ENCODE data around the gene CFAP251. TPM values are rescaled to one million over a fixed set of nuclear protein-coding genes. Genes with fewer than 3 reads are reported as not detected.

CFAP251 gene
- total and polyA plus RNA-seq, 10 of the 15 experiments (the other 5 are each of a cell fraction or from before 2014, with no cell fraction given) = 0.10 to 0.97 (median 0.64) TPM

DNA sequence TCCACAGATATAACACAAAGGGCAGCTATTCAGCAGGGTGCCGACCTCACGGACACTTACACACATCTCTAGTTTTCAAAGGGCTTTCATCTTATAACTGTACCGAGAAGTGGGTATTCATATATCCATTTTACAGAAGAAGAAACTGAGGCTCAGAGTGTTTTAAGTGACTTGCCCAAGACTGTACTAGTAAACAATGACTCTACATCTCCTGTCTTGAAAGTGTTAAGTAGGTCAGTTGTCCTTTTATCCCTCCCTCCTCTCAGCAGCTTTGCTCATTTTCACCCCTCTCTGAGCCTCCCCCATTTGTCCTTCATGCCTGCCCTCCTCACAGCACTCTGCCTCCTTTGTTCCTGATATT, 13.8 kb downstream of the CFAP251 start:
- Histone ChIP-seq H3K27ac (ENCODE audit: control insufficient read depth, insufficient read depth) (no peak overlapping the region), H2AFZ (ENCODE audit: control insufficient read depth, low read depth, low read length) (no peak overlapping the region), H3K9me3 (replicated peaks; ENCODE audit: control insufficient read depth, insufficient read depth, low read length) (no peaks in the 10 kb centered on the region; the same call in 2 of the 3 replicates), H3K79me2 (ENCODE audit: control insufficient read depth, insufficient read depth, low read length) (no peaks in the 10 kb centered on the region), H3K27me3 (replicated peaks in 1 of 2; ENCODE audit: control insufficient read depth in 2 of 2, insufficient read depth in 2 of 2, low read length in 1 of 2) (no peaks in the 10 kb centered on the region), H3K4me3 (no peak overlapping the region), H4K20me1 (ENCODE audit: control insufficient read depth, insufficient read depth) (no peaks in the 10 kb centered on the region; the same call in 1 of the 2 replicates), H3K4me2 (ENCODE audit: control insufficient read depth, insufficient read depth) (no peak overlapping the region), H3K9ac (ENCODE audit: control insufficient read depth, insufficient read depth, low read length) (no peak overlapping the region), H3K4me1 (ENCODE audit: control insufficient read depth, insufficient read depth, low read length) (peaks cover 9% of the 10 kb centered on the region), H3K36me3 (ENCODE audit: control insufficient read depth in 2 of 2, insufficient read depth in 2 of 2, low read length in 1 of 2) (no peaks in the 10 kb centered on the region)
- POLR2A ChIA-PET = no interaction called here
- no peak for DNase-seq (ENCODE audit: low read depth, low spot score)
- in situ Hi-C loops (cut with MboI) = no loop called here
- SMC1A ChIA-PET (ENCODE audit: uncharacterized antibody, unreplicated experiment) = no interaction called here
- RAD21 ChIA-PET (ENCODE audit: unreplicated experiment) = no interaction called here
- ATAC-seq = no peak
- 97% methylated on average over 3 of the region's 3 CpGs for WGBS (ENCODE audit: insufficient coverage, insufficient replicate concordance, low lambda C conversion rate, missing lambda C conversion rate)
- CTCF ChIA-PET = no interaction called here
- intact Hi-C loops (cut with micrococcal nuclease; ENCODE audit: unreplicated experiment) = no loop called here
- no peak for FAIRE-seq
- no peak for TF ChIP-seq JUND (IDR thresholded peaks at IDR 0.05; ENCODE audit: low read depth, low read length)
- TF ChIP-seq GATAD2B (conservative IDR thresholded peaks at IDR 0.05; ENCODE audit: low read depth) = no peak
- TF ChIP-seq ZNF24 (IDR thresholded peaks at IDR 0.05) = no peak
- TF ChIP-seq, protein P1, sequence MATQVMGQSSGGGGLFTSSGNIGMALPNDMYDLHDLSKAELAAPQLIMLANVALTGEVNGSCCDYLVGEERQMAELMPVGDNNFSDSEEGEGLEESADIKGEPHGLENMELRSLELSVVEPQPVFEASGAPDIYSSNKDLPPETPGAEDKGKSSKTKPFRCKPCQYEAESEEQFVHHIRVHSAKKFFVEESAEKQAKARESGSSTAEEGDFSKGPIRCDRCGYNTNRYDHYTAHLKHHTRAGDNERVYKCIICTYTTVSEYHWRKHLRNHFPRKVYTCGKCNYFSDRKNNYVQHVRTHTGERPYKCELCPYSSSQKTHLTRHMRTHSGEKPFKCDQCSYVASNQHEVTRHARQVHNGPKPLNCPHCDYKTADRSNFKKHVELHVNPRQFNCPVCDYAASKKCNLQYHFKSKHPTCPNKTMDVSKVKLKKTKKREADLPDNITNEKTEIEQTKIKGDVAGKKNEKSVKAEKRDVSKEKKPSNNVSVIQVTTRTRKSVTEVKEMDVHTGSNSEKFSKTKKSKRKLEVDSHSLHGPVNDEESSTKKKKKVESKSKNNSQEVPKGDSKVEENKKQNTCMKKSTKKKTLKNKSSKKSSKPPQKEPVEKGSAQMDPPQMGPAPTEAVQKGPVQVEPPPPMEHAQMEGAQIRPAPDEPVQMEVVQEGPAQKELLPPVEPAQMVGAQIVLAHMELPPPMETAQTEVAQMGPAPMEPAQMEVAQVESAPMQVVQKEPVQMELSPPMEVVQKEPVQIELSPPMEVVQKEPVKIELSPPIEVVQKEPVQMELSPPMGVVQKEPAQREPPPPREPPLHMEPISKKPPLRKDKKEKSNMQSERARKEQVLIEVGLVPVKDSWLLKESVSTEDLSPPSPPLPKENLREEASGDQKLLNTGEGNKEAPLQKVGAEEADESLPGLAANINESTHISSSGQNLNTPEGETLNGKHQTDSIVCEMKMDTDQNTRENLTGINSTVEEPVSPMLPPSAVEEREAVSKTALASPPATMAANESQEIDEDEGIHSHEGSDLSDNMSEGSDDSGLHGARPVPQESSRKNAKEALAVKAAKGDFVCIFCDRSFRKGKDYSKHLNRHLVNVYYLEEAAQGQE (IDR thresholded peaks at IDR 0.05; ENCODE audit: low read depth, low read length) = no peak
- TF ChIP-seq POLR2AphosphoS5 (IDR thresholded peaks at IDR 0.05; ENCODE audit: low read length) = no peak
- TF ChIP-seq, protein P2, sequence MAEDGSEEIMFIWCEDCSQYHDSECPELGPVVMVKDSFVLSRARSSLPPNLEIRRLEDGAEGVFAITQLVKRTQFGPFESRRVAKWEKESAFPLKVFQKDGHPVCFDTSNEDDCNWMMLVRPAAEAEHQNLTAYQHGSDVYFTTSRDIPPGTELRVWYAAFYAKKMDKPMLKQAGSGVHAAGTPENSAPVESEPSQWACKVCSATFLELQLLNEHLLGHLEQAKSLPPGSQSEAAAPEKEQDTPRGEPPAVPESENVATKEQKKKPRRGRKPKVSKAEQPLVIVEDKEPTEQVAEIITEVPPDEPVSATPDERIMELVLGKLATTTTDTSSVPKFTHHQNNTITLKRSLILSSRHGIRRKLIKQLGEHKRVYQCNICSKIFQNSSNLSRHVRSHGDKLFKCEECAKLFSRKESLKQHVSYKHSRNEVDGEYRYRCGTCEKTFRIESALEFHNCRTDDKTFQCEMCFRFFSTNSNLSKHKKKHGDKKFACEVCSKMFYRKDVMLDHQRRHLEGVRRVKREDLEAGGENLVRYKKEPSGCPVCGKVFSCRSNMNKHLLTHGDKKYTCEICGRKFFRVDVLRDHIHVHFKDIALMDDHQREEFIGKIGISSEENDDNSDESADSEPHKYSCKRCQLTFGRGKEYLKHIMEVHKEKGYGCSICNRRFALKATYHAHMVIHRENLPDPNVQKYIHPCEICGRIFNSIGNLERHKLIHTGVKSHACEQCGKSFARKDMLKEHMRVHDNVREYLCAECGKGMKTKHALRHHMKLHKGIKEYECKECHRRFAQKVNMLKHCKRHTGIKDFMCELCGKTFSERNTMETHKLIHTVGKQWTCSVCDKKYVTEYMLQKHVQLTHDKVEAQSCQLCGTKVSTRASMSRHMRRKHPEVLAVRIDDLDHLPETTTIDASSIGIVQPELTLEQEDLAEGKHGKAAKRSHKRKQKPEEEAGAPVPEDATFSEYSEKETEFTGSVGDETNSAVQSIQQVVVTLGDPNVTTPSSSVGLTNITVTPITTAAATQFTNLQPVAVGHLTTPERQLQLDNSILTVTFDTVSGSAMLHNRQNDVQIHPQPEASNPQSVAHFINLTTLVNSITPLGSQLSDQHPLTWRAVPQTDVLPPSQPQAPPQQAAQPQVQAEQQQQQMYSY (CRISPR knock-in tag; IDR thresholded peaks at IDR 0.05) = no peak
- no peak for TF ChIP-seq EZH2 (IDR thresholded peaks at IDR 0.05; ENCODE audit: borderline replicate concordance, control insufficient read depth, low read depth, low read length)
- no peak for TF ChIP-seq RUNX3 (IDR thresholded peaks at IDR 0.05; ENCODE audit: low read length)
- no TSS peak for BruUV-seq (replicated peaks)

Data from GM12878 (cell line).